ENCODE results near the gene ANKMY2. TPM values are rescaled to one million over a fixed set of nuclear protein-coding genes. Genes with fewer than 3 reads are reported as not detected.

Gene ANKMY2
- total RNA-seq, 6 experiments from 2014 or later = 21.0 to 26.2 (median 23.4) TPM

DNA sequence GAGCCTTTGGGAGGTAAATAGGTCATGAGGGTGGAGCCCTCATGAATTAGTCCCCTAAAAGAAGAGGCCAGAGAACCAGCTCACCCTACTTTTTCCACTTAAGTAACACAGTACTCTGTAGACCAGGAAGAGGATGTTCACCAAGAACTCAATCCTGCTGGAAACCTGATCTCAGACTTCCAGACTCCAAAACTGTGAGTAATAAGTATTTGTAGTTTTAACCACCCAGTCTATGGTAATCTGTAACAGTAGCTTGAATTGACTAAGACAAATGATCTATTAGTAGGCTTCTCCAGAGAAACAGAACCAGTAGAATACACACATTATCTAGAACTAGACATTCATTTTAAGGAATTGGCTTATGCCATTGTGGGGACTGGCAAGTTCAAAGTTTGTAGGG lies 51.5 kb downstream of the ANKMY2 start:
- TF ChIP-seq, protein P1, sequence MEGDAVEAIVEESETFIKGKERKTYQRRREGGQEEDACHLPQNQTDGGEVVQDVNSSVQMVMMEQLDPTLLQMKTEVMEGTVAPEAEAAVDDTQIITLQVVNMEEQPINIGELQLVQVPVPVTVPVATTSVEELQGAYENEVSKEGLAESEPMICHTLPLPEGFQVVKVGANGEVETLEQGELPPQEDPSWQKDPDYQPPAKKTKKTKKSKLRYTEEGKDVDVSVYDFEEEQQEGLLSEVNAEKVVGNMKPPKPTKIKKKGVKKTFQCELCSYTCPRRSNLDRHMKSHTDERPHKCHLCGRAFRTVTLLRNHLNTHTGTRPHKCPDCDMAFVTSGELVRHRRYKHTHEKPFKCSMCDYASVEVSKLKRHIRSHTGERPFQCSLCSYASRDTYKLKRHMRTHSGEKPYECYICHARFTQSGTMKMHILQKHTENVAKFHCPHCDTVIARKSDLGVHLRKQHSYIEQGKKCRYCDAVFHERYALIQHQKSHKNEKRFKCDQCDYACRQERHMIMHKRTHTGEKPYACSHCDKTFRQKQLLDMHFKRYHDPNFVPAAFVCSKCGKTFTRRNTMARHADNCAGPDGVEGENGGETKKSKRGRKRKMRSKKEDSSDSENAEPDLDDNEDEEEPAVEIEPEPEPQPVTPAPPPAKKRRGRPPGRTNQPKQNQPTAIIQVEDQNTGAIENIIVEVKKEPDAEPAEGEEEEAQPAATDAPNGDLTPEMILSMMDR (IDR thresholded peaks at IDR 0.05) = no peak
- H3K9me3 Mint-ChIP-seq = no peaks in the 10 kb centered on the region
- no peak overlapping the region for H3K4me3 Mint-ChIP-seq
- peaks cover 15% of the 10 kb centered on the region for H3K4me1 Mint-ChIP-seq (ENCODE audit: low read depth)
- H3K36me3 Mint-ChIP-seq (ENCODE audit: low read depth) = peaks cover 6% of the 10 kb centered on the region; the same call in 1 of the 2 replicates
- peak; percentile 43 for DNase-seq
- H3K27ac Mint-ChIP-seq = peak overlapping the region; percentile 45; the same call in 1 of the 2 replicates
- H3K27me3 Mint-ChIP-seq (ENCODE audit: insufficient read depth) = no peaks in the 10 kb centered on the region; the same call in 1 of the 2 replicates

DNA sequence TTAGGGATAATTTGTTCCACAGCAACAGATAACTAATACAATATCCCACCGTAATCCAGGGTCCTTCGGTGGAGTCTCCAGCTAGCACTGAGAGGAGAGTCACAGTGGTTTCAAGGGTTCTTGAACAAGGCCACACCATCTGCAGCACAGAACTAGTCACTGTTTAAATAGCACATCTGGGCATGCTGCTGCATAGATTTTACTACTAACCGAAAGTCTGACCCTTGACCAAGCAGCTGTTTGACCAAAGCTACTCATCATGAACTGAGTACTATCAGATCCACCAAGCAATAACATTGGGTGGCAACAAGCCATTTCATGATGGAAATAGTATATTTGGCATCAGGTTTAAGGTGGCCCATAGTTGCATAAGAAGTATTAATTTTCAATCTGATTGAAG lies 53.2 kb downstream of the ANKMY2 start:
- H3K4me3 Mint-ChIP-seq = no peak overlapping the region
- DNase-seq = no peak
- H3K4me1 Mint-ChIP-seq (ENCODE audit: low read depth) = peaks cover 15% of the 10 kb centered on the region
- H3K36me3 Mint-ChIP-seq (ENCODE audit: low read depth) = peaks cover 6% of the 10 kb centered on the region; the same call in 1 of the 2 replicates
- no peaks in the 10 kb centered on the region for H3K9me3 Mint-ChIP-seq
- H3K27ac Mint-ChIP-seq = no peak overlapping the region
- H3K27me3 Mint-ChIP-seq (ENCODE audit: insufficient read depth) = peaks cover 1% of the 10 kb centered on the region; the same call in 1 of the 2 replicates
- TF ChIP-seq, protein P1 (IDR thresholded peaks at IDR 0.05) = no peak

DNA sequence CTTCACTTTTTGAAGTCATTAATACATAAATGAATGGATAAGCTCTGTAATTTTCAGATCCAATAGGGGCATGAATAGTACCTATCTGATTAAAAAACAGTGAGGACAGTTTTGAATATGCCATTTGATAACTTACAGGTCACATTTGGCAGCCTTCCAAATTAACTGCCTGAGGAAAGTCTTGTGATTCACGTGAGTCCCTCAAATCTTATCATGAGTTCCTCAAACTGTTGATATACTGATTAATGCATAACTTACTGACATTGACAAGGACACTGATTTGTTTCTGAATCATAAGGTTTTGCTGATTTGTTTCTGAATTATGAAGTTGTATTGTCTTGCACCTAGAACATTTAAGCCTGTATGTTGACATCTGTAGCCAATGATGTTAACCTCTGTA lies 55.1 kb downstream of the ANKMY2 start:
- no peak overlapping the region for H3K4me3 Mint-ChIP-seq
- no peak overlapping the region for H3K27ac Mint-ChIP-seq
- H3K27me3 Mint-ChIP-seq (ENCODE audit: insufficient read depth) = peaks cover 1% of the 10 kb centered on the region; the same call in 1 of the 2 replicates
- H3K9me3 Mint-ChIP-seq = peaks cover 5% of the 10 kb centered on the region; the same call in 1 of the 2 replicates
- DNase-seq = no peak
- TF ChIP-seq, protein P1 (IDR thresholded peaks at IDR 0.05) = no peak
- H3K36me3 Mint-ChIP-seq (ENCODE audit: low read depth) = peaks cover 4% of the 10 kb centered on the region; the same call in 1 of the 2 replicates
- peaks cover 20% of the 10 kb centered on the region for H3K4me1 Mint-ChIP-seq (ENCODE audit: low read depth)

DNA sequence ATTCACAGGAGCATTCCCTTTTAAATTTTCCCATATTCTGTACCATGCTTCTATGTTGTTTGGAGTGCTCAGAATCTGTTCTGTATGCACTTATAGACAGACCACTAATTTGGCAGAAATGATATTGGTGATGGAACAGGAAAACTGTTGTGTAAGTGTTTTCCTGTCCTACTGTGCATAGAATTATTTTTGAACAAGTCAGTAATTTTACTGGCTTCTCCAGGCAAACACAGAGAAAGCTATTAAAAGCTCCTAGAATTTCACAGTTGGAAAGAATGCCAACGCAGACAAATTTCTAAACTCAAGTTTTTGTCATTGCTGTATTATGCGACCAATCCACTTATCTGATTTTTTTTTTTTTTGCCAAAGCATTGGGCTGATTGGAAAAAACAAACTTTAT lies 55.7 kb downstream of the ANKMY2 start:
- Mint-ChIP-seq H3K36me3 (ENCODE audit: low read depth) (peaks cover 4% of the 10 kb centered on the region; the same call in 1 of the 2 replicates), H3K4me3 (no peak overlapping the region), H3K27me3 (ENCODE audit: insufficient read depth) (peaks cover 1% of the 10 kb centered on the region; the same call in 1 of the 2 replicates), H3K4me1 (ENCODE audit: low read depth) (peaks cover 18% of the 10 kb centered on the region), H3K27ac (no peak overlapping the region), H3K9me3 (peaks cover 5% of the 10 kb centered on the region; the same call in 1 of the 2 replicates)
- TF ChIP-seq, protein P1 (IDR thresholded peaks at IDR 0.05) = no peak
- no peak for DNase-seq

DNA sequence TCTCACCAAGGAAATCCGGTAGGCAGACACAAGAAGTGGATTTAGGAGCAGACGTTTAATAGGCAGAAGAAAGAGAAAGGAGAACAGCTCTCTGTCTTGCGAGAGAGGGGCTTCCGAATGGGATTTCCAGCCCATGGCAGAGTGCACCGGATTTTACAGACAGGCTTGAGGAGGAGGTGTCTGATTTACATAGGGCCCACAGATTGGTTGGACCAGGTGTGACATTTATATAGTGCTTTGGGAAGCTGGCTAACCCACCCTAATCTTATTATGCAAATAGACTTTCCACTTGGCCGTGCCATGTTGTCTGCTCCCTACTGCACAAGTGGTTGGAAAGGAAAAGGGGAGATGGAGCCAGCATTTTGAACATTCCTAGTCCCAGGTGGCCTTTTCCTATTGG lies 57.8 kb downstream of the ANKMY2 start:
- TF ChIP-seq, protein P1 (IDR thresholded peaks at IDR 0.05) = no peak
- H3K27ac Mint-ChIP-seq = no peak overlapping the region
- H3K4me1 Mint-ChIP-seq (ENCODE audit: low read depth) = peaks cover 5% of the 10 kb centered on the region
- DNase-seq = no peak
- H3K9me3 Mint-ChIP-seq = peaks cover 5% of the 10 kb centered on the region; the same call in 1 of the 2 replicates
- peaks cover 4% of the 10 kb centered on the region for H3K27me3 Mint-ChIP-seq (ENCODE audit: insufficient read depth)
- H3K4me3 Mint-ChIP-seq = no peak overlapping the region
- peaks cover 4% of the 10 kb centered on the region; the same call in 1 of the 2 replicates for H3K36me3 Mint-ChIP-seq (ENCODE audit: low read depth)
